Measurements from ENCODE around the gene NARS2.

The NARS2 gene

DNA sequence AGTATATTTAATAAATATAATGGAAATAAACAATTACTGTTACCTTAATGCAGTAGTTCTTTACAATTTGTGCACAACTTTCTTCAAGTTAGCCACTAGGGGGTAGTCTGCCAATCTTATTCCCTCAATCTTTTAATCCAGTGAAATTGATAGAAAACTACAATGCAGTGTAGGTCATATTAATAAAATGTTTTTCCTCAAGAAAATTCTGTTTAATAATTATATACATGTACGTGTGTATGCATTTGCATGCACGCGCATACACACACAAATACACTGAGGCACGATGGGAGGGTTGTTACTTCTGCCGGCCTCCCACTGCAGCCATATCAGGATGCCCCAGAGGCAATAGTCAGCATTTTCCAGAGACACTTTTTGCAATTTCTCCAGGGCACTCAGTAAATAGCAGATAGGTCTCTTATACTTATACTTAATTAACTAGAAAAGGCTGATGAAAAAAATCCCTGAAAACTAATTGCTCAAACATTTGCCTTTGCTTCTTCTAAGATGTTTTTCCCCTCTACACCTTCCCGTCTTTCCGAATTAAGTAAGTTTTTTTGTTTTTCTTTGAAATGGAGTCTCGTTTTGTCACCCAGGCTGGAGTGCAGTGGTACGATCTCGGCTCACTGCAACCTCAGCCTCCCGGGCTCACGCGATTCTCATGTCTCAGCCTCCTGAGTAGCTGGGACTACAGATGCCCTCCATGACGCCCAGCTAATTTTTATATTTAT, 160.2 kb downstream of the NARS2 start:
- no peak for DNase-seq (ENCODE audit: low read depth)

DNA sequence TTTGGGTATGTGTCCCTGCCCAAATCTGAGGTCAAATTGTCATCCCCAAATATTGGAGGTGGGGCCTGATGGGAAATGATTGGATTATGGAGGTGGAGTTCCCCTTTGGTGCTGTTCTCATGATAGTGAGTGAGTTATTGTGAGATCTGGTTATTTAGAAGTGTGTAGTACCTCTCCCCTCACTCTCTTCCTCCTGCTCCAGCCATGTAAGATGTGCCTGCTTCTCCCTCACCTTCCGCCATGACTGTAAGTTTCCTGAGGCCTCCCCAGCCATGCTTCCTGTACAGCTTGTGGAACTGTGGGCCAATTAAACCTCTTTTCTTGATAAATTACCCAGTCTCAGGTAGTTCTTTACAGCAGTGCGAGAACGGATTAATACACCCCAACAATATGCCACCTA, 166.0 kb downstream of the NARS2 start:
- DNase-seq (ENCODE audit: low read depth) = no peak

DNA sequence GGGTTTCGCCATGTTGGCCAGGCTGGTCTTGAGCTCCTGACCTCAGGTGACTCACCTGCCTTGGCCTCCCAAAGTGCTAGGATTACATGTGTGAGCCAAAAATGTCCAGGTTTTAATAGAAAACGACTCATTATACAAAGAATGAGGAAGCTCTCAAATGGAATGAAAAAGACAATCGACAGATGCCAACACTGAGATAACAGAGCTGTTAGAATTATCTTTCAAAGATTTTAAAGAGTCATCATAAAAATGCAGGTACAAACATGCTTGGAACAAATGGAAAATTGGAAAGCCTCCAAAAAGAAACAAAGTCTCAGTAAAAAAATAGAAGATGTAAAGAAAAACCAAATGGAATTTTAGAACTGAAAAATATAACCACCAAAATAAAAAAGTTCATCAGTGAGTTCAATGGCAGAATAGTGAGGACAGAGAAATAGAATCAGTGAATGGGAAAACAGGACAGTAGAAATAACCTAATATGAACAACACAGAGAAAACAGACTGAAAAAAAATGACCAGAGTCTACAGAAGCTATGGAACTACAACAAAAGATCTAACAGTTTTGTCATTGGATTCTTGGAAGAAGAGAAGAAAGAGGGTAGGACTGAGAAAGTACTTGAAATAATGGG, 168.0 kb downstream of the NARS2 start:
- no peak for DNase-seq (ENCODE audit: low read depth)

GRCh38 chr11:78405805-78406204, 168.9 kb downstream of the NARS2 start:
- DNase-seq (ENCODE audit: low read depth) = no peak

DNA sequence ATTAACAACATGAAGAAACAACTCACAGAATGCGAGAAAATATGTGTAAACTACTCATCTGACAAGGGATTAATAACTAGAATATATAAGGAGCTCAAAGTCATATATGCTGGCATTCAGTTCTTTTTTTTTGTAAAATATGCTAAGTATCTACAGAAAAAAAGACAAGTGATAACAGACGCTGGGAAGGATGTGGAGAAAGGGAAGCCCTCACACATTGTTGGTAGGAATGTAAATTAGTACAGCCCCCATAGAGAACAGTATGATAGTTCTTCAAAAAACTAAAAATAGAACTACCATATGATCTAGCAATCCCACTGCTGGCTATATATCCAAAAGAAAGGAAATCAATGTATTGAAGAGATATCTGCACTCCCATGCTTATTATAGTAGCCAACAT, 170.9 kb downstream of the NARS2 start:
- no peak for DNase-seq (ENCODE audit: low read depth)

DNA sequence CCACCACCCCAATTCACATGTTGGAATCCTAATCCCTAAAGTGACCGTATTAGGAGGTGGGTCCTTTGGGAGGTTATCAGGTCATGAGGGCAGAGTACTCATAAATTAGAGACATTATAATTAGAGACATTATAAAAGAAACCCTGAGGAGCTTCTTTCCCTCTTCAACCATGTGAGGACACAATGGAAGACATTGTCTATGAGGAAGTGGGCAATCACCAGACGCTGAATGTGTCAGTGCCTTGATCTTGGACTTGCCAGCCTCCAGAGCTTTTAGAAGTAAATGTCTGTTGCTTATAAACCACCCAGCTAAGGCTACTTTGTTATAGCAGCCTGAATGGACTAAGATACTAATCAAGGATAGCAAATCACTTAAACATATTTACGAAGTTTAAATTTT, 171.8 kb downstream of the NARS2 start:
- DNase-seq (ENCODE audit: low read depth) = no peak

GRCh38 chr11:78400702-78401101, 174.0 kb downstream of the NARS2 start:
- no peak for DNase-seq (ENCODE audit: low read depth)

DNA sequence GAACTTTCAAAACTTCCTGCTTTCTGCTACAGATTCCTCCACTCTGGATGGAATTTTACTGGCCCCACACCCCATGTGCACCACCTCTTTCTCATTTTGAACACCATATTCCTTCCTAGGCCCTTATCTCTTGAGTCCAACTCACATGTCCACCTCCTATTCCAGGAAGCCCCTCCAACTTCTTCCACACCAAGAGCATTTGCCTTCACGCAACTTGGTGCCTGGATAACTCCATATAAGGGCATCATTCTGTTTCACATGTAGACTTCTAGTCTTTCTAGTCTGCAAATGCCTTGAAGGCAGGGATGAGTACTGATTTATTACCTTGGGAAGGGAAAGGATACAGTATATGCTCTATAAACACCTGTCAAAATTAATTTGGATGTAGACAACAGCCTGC, 174.5 kb downstream of the NARS2 start:
- no peak for DNase-seq (ENCODE audit: low read depth)

DNA sequence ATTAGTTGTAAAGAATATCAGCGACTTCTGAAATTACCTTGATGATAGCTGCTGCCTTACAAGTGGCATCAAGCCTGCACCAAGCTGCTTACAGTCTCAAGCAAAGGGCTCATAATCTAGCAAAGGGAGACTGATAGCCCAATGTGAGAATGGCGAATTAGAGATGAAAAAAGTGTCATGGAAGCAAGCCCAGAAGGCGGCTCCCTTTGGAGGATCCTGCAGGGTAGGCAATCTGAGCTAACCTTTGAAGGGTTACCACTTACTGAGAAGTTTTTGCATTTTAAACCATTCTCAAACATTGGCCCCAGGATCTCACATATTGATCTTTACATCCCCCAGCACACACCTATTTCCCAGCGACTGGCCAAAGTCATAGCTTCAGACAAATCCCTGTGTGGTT, 175.5 kb downstream of the NARS2 start:
- no peak for DNase-seq (ENCODE audit: low read depth)

GRCh38 chr11:78398715-78399114, 175.9 kb downstream of the NARS2 start:
- no peak for DNase-seq (ENCODE audit: low read depth)

GRCh38 chr11:78397398-78397797, 177.3 kb downstream of the NARS2 start:
- DNase-seq (ENCODE audit: low read depth) = no peak

GRCh38 chr11:78395597-78395996, 179.1 kb downstream of the NARS2 start:
- no peak for DNase-seq (ENCODE audit: low read depth)

DNA sequence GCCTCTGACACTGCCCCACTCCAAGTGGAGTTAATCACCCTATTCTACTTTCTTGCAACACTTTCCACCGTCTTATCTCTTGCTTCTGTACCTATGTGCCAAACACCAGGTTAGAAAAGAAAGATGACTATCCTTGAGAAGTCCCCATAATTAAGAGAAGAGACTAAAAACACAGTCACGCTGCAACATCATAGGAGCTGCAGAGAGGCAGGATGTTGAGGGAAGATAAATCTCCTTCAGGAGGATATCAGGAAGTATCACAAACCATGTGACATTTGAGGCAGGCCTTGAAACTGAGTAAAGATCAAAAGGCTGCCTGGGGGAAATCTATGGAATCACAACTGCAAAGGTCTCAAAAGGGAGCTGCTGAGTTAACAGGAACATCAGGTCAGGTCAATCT, 181.8 kb downstream of the NARS2 start:
- no peak for DNase-seq (ENCODE audit: low read depth)

DNA sequence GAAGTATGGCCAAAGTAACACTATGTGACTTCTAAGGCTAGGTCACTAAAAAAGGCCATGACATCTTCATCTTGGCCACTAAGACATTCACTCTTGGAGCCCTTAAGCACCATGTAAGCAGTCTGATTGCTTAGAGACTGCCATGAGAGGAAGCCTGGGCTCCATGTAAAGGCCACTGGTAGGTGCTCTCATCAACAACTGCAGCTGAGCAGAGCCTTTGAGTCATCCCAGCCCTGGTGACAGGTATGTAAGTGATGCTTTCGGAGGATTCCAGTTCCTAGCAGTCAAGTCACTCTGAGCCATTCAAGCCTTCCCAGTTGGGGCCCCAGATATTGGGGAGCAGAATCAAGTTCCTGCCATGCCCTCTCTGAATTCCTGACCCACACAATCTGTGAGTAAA, 183.2 kb downstream of the NARS2 start:
- DNase-seq (ENCODE audit: low read depth) = no peak

DNA sequence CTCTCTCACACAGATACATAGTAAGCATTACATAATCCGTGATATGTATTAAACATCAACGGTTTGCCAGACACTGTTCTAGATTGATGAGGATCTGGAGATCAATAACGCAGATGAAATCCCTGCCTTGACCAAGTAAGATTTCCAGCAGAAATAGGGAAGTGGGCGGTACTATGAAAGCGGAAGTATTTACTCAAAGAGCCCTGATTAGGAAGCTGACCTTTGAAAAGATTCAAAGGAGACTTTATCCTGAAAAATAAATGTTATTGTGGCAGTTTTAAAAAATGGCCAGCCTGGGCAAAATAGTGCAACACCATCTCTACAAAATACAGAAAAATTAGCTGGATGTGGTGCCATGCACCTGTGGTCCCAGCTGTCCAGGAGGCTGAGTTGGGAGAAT, 183.9 kb downstream of the NARS2 start:
- no peak for DNase-seq (ENCODE audit: low read depth)

DNA sequence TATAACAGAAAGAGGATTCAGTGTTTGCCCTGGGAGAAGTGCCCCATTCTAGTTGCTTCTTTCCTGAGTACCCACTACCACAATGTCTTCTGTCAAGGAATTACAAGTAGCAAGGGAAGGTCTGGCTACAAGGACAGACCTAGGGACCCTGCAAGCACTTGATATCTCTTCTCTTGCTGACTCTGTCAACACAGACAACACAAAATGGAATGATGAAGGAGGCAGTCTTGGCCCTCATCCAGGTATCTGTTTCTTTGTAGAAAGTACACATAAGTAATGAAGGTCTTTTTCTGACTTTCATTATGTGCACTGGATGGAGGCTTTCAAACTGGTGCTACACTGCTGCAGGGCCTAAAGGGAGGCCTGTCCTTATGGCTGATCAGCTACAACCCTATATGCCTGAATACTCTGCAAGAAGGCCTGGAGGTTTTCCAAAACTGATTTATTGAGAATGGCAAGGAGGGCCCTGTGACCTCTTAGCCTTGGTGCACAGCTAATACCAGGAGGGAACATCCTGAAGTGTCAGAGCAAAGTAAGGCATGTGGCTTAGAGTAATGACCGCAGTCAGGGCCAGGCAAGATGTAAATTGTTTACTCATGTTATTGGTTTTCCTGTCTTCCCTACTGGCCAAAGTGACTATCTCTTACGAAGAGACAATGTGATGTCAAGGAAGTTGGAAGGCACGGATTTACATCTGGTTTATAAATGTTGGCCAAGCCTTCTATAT, 188.3 kb downstream of the NARS2 start:
- no peak for DNase-seq (ENCODE audit: low read depth)

Data from T-helper 22 cell (primary cell).